PFSK-1 (cell line): Measurements from ENCODE around the gene TENM3.

Experiments used
- FOXP2 ChIP-seq: optimal IDR thresholded peaks from 2 replicates; pipeline ENCODE3; 2011; ENCODE audit warnings: borderline replicate concordance, control low read depth, inconsistent platforms; ENCODE audit not compliant: insufficient read depth; ENCODE audit errors: extremely low read length, extremely low read depth
- POLR2AphosphoS5 ChIP-seq: IDR thresholded peaks from 2 replicates; pipeline ENCODE4 v1.6.1; 2012; ENCODE audit warnings: low read depth, mild to moderate bottlenecking, control low read depth, low read length, moderate library complexity
- SIN3A ChIP-seq: IDR thresholded peaks from 2 replicates; pipeline ENCODE4 v1.6.1; 2012; ENCODE audit warnings: mild to moderate bottlenecking, low read length, moderate library complexity, borderline replicate concordance; ENCODE audit not compliant: insufficient read depth
- TF ChIP-seq, protein P1 (sequence below), 2 experiments: IDR thresholded peaks; 2 replicates each; pipeline versions ENCODE4 v1.6.1 to v1.8.0; 2011 to 2012; ENCODE audit warnings: low read depth in 2 of 2, low read length in 2 of 2, control low read depth in 1 of 2, inconsistent platforms in 1 of 2, mild to moderate bottlenecking in 1 of 2, moderate library complexity in 1 of 2; ENCODE audit not compliant: insufficient read depth in 1 of 2

DNA sequence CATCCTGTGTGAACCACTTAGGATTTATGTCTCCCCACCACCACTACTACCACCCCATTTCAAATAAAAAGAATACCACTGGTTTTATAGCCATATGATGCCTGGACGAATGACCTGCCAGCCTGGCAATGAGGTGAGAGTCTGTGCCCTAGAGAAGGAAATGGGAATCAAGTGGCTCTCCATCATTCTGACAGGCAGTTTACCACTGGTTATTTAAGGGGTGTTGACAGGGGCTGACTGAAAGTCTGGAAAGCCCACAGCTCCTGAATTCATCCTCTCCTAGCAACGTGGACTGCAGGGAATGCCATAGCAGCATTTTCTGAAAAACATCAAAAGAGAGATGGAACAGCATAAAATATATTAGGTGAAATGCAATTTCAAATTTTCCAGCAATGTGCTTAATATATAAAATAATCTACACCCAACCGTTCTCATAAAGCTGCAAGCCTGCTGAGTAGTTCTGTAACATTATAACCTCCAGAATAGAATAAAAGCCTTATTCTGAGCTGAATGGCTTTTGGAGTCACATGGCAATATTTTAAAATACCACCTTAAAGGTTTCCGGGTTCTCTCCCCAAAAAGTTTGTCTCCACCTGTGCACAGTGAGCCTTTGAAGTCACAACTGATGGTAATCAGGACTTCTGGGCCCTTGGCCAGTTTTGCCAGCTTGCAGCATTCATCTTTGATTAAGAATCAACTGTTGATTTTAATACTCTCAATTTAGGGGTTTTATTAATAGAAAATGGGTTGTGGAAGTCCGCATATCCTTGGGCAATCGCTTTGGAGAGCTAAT lies 552.4 kb downstream of the TENM3 start:
- TF ChIP-seq, protein P1, sequence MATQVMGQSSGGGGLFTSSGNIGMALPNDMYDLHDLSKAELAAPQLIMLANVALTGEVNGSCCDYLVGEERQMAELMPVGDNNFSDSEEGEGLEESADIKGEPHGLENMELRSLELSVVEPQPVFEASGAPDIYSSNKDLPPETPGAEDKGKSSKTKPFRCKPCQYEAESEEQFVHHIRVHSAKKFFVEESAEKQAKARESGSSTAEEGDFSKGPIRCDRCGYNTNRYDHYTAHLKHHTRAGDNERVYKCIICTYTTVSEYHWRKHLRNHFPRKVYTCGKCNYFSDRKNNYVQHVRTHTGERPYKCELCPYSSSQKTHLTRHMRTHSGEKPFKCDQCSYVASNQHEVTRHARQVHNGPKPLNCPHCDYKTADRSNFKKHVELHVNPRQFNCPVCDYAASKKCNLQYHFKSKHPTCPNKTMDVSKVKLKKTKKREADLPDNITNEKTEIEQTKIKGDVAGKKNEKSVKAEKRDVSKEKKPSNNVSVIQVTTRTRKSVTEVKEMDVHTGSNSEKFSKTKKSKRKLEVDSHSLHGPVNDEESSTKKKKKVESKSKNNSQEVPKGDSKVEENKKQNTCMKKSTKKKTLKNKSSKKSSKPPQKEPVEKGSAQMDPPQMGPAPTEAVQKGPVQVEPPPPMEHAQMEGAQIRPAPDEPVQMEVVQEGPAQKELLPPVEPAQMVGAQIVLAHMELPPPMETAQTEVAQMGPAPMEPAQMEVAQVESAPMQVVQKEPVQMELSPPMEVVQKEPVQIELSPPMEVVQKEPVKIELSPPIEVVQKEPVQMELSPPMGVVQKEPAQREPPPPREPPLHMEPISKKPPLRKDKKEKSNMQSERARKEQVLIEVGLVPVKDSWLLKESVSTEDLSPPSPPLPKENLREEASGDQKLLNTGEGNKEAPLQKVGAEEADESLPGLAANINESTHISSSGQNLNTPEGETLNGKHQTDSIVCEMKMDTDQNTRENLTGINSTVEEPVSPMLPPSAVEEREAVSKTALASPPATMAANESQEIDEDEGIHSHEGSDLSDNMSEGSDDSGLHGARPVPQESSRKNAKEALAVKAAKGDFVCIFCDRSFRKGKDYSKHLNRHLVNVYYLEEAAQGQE (IDR thresholded peaks at IDR 0.05; ENCODE audit: insufficient read depth in 1 of 2, low read depth in 2 of 2, low read length in 2 of 2) = no peak
- no peak for TF ChIP-seq POLR2AphosphoS5
- TF ChIP-seq FOXP2 = no peak
- no peak for TF ChIP-seq SIN3A
